HepG2 (cell line): Measurements from ENCODE around the gene SLBP. TPM values are rescaled to one million over a fixed set of nuclear protein-coding genes. Genes with fewer than 3 reads are reported as not detected.

Experiments
- CC2D1A ChIP-seq: sonication (generic); formaldehyde crosslinking; IDR thresholded peaks from 2 replicates; pipeline ENCODE4 v1.8.1; 2023; ENCODE audit warnings: mild to moderate bottlenecking, missing genetic modification reagents
- CEBPG ChIP-seq: IDR thresholded peaks from 2 replicates; pipeline ENCODE4 v1.6.1; 2016
- CHCHD3 ChIP-seq: sonication (generic); formaldehyde crosslinking; IDR thresholded peaks from 2 replicates; pipeline ENCODE4 v1.8.0; 2022; ENCODE audit warnings: mild to moderate bottlenecking, missing genetic modification reagents, moderate library complexity
- GABPA ChIP-seq, 2 experiments: IDR thresholded peaks; 2 replicates each; pipeline ENCODE4 v1.6.1; 2011 to 2016; ENCODE audit warnings: low read depth in 2 of 2, low read length in 1 of 2, missing biosample characterization in 1 of 2, missing genetic modification characterization in 1 of 2
- HDAC1 ChIP-seq: sonication (generic); formaldehyde crosslinking; IDR thresholded peaks from 2 replicates; pipeline ENCODE4 v1.5.1; 2020; ENCODE audit warnings: mild to moderate bottlenecking, missing genetic modification reagents
- HNRNPLL ChIP-seq: fragments of 200-400 bp; formaldehyde crosslinking; IDR thresholded peaks from 2 replicates; pipeline ENCODE4 v1.6.1; 2017; ENCODE audit warnings: mild to moderate bottlenecking, low read depth, low read length; ENCODE audit not compliant: poor library complexity, severe bottlenecking
- NFYB ChIP-seq: sonication (generic); formaldehyde crosslinking; IDR thresholded peaks from 2 replicates; pipeline ENCODE4 v1.4.0; 2020; ENCODE audit warnings: missing genetic modification reagents
- POLR2A ChIP-seq, 2 experiments: IDR thresholded peaks; 2 replicates each; pipeline ENCODE4 v1.6.1; 2011; ENCODE audit warnings: low read depth in 2 of 2, low read length in 2 of 2, mild to moderate bottlenecking in 1 of 2, moderate library complexity in 1 of 2; ENCODE audit not compliant: insufficient read depth in 1 of 2
- RAD21 ChIP-seq: fragments of 450-650 bp; formaldehyde crosslinking; IDR thresholded peaks from 2 replicates; pipeline ENCODE4 v1.5.0; 2020; ENCODE audit warnings: mild to moderate bottlenecking
- RXRA ChIP-seq: sonication (generic); formaldehyde crosslinking; IDR thresholded peaks from 2 replicates; pipeline ENCODE4 v1.5.1; 2020; ENCODE audit warnings: missing genetic modification reagents
- SIN3B ChIP-seq: fragments of 150-350 bp; IDR thresholded peaks from 2 replicates; pipeline ENCODE4 v1.6.1; 2014; ENCODE audit warnings: low read length
- SMARCC2 ChIP-seq: fragments of 450-650 bp; IDR thresholded peaks from 2 replicates; pipeline ENCODE4 v1.6.1; 2017; ENCODE audit warnings: antibody characterized with exemption, mild to moderate bottlenecking
- SUZ12 ChIP-seq: fragments of 150-350 bp; IDR thresholded peaks from 2 replicates; pipeline ENCODE4 v1.6.1; 2014; ENCODE audit warnings: low read depth, low read length
- TAF1 ChIP-seq: sonication (generic); formaldehyde crosslinking; IDR thresholded peaks from 2 replicates; pipeline ENCODE4 v1.4.0; 2020; ENCODE audit warnings: missing genetic modification reagents
- TBL1XR1 ChIP-seq: fragments of 150-350 bp; IDR thresholded peaks from 2 replicates; pipeline ENCODE4 v1.6.1; 2014; ENCODE audit warnings: borderline replicate concordance, low read length; ENCODE audit not compliant: partially characterized antibody
- TEAD3 ChIP-seq: optimal IDR thresholded peaks from 2 replicates; pipeline ENCODE3; 2016; ENCODE audit warnings: borderline replicate concordance
- WIZ ChIP-seq: sonication (generic); formaldehyde crosslinking; IDR thresholded peaks from 2 replicates; pipeline ENCODE4 v1.5.1; 2020; ENCODE audit warnings: mild to moderate bottlenecking, missing genetic modification reagents
- ZBTB1 ChIP-seq: sonication (generic); formaldehyde crosslinking; IDR thresholded peaks from 2 replicates; pipeline ENCODE4 v1.4.0; 2020; ENCODE audit warnings: missing genetic modification reagents, borderline replicate concordance
- ZBTB39 ChIP-seq: sonication (generic); formaldehyde crosslinking; IDR thresholded peaks from 2 replicates; pipeline ENCODE4 v1.5.0; 2020; ENCODE audit warnings: missing genetic modification reagents
- ZFYVE20 ChIP-seq: sonication (generic); formaldehyde crosslinking; IDR thresholded peaks from 2 replicates; pipeline ENCODE4 v1.8.0; 2023; ENCODE audit warnings: low read depth, mild to moderate bottlenecking, moderate library complexity, missing genetic modification reagents, borderline replicate concordance
- ZMYM3 ChIP-seq: sonication (generic); formaldehyde crosslinking; IDR thresholded peaks from 2 replicates; pipeline ENCODE4 v1.5.1; 2020; ENCODE audit warnings: mild to moderate bottlenecking, missing genetic modification reagents
- ZNF331 ChIP-seq: sonication (generic); formaldehyde crosslinking; IDR thresholded peaks from 2 replicates; pipeline ENCODE4 v1.4.0; 2020; ENCODE audit warnings: missing genetic modification reagents
- ZNF441 ChIP-seq: sonication (generic); formaldehyde crosslinking; IDR thresholded peaks from 2 replicates; pipeline ENCODE4 v1.7.0; 2021; ENCODE audit warnings: missing genetic modification reagents, borderline replicate concordance
- ZNF549 ChIP-seq: sonication (generic); formaldehyde crosslinking; IDR thresholded peaks from 2 replicates; pipeline ENCODE4 v1.5.0; 2020; ENCODE audit warnings: missing genetic modification reagents
- polyA plus RNA-seq, 8 experiments: library from polyadenylated mRNA; depleted of rRNA in 3 of 8; stranded (reverse) in 7 of 8; unstranded in 1 of 8; fragments of >200 nt; fragmentation: Illumina TruSeq in 4 of 8; extraction: Trizol in 4 of 8; gene quantifications; 2 replicates each; pipeline versions ENCODE4 v1.2.1 to v1.2.3, GENCODE V29; 2011 to 2016; ENCODE audit warnings: low read depth in 4 of 8, missing spikeins in 1 of 8, mixed read lengths in 1 of 8; ENCODE audit not compliant: insufficient read depth in 1 of 8
- total RNA-seq, 5 experiments: library from RNA; depleted of rRNA; stranded (reverse); fragments of >200 nt; fragmentation: Illumina TruSeq; extraction: Trizol; gene quantifications; 2 replicates each; pipeline ENCODE4 v1.2.3, GENCODE V29; 2016; ENCODE audit warnings: low read depth in 1 of 5
- TF ChIP-seq, protein P1 (sequence below): sonication (generic); formaldehyde crosslinking; IDR thresholded peaks from 2 replicates; pipeline ENCODE4 v1.8.0; 2022; ENCODE audit warnings: missing genetic modification reagents, mild to moderate bottlenecking, moderate library complexity, borderline replicate concordance
- TF ChIP-seq, protein P2 (sequence below): sonication (generic); formaldehyde crosslinking; IDR thresholded peaks from 2 replicates; pipeline ENCODE4 v1.4.0; 2020; ENCODE audit warnings: missing genetic modification reagents, borderline replicate concordance

SLBP gene
- total and polyA plus RNA-seq, 2 of the 13 experiments (the other 11 are each of a cell fraction or from before 2014, with no cell fraction given), result 43.9 to 104 TPM

GRCh38 chr4:1721003-1721665 lies 9.0 kb upstream of the SLBP start, which contains the start of the genes TACC3 and TMEM129 (continued):
- TF ChIP-seq ZNF441 (CRISPR knock-in tag) (no peak), POLR2A (IDR thresholded peaks at IDR 0.05; ENCODE audit: insufficient read depth in 1 of 2, low read depth in 2 of 2, low read length in 2 of 2) (peak in 1 of 2 experiments; percentile 63; a peak in 2 of 4 replicates), ZNF331 (peak; percentile 24; the same call in 1 of the 2 replicates), GABPA (IDR thresholded peaks at IDR 0.05; ENCODE audit: low read depth, low read length) (no peak), GABPA (CRISPR knock-in tag; IDR thresholded peaks at IDR 0.05; ENCODE audit: low read depth) (peak; percentile 90), SIN3B (peak; percentile 92), ZMYM3 (CRISPR knock-in tag) (0 out of 2 replicates have a peak, but pooled peaks have one; percentile 11), WIZ (CRISPR knock-in tag) (no peak), TAF1 (CRISPR knock-in tag) (peak; percentile 40; the same call in 1 of the 2 replicates), SUZ12 (no peak), CHCHD3 (CRISPR knock-in tag) (no peak), ZBTB39 (CRISPR knock-in tag) (0 out of 2 replicates have a peak, but pooled peaks have one; percentile 66), TBL1XR1 (no peak), SMARCC2 (no peak), RAD21 (CRISPR knock-in tag) (no peak), CC2D1A (0 out of 2 replicates have a peak, but pooled peaks have one; percentile 32), ZBTB1 (CRISPR knock-in tag) (no peak), CEBPG (CRISPR knock-in tag) (peak; percentile 24; the same call in 1 of the 2 replicates), HNRNPLL (peak; percentile 94), TEAD3 (CRISPR knock-in tag) (peak; percentile 45), ZNF549 (no peak), HDAC1 (CRISPR knock-in tag) (peak; percentile 96), NFYB (CRISPR knock-in tag) (peak; percentile 79), ZFYVE20 (CRISPR knock-in tag) (no peak), RXRA (CRISPR knock-in tag) (peak; percentile 26; the same call in 1 of the 2 replicates)
- TF ChIP-seq, protein P1, sequence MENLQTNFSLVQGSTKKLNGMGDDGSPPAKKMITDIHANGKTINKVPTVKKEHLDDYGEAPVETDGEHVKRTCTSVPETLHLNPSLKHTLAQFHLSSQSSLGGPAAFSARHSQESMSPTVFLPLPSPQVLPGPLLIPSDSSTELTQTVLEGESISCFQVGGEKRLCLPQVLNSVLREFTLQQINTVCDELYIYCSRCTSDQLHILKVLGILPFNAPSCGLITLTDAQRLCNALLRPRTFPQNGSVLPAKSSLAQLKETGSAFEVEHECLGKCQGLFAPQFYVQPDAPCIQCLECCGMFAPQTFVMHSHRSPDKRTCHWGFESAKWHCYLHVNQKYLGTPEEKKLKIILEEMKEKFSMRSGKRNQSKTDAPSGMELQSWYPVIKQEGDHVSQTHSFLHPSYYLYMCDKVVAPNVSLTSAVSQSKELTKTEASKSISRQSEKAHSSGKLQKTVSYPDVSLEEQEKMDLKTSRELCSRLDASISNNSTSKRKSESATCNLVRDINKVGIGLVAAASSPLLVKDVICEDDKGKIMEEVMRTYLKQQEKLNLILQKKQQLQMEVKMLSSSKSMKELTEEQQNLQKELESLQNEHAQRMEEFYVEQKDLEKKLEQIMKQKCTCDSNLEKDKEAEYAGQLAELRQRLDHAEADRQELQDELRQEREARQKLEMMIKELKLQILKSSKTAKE, result peak; percentile 31; the same call in 1 of the 2 replicates
- TF ChIP-seq, protein P2, sequence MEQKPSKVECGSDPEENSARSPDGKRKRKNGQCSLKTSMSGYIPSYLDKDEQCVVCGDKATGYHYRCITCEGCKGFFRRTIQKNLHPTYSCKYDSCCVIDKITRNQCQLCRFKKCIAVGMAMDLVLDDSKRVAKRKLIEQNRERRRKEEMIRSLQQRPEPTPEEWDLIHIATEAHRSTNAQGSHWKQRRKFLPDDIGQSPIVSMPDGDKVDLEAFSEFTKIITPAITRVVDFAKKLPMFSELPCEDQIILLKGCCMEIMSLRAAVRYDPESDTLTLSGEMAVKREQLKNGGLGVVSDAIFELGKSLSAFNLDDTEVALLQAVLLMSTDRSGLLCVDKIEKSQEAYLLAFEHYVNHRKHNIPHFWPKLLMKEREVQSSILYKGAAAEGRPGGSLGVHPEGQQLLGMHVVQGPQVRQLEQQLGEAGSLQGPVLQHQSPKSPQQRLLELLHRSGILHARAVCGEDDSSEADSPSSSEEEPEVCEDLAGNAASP (CRISPR knock-in tag), result no peak
